Left kidney (tissue), 2 donors: ENCODE results near the gene STARD13. TPM values are rescaled to one million over a fixed set of nuclear protein-coding genes. Genes with fewer than 3 reads are reported as not detected.

Experiments
- DNase-seq: peaks from one replicate; pipeline ENCODE4 v3.0.0-alpha.2; 2013
- polyA plus RNA-seq: library from polyadenylated mRNA; unstranded; fragments of 120-200 nt; gene quantifications from one replicate; pipeline ENCODE4 v1.2.1, GENCODE V29; 2013; ENCODE audit not compliant: insufficient read length

The STARD13 gene
- polyA plus RNA-seq, 1 donor, result 21.3 TPM

- no peak for DNase-seq
Measured at GRCh38 chr13:33116321-33117010, 169.1 kb downstream of the STARD13 start.

- no peak for DNase-seq
Measured at GRCh38 chr13:33115274-33115673, 170.3 kb downstream of the STARD13 start.

- no peak for DNase-seq
Measured at GRCh38 chr13:33114146-33114545, 171.4 kb downstream of the STARD13 start.

- DNase-seq, result no peak
Measured at GRCh38 chr13:33112766-33113165, 172.8 kb downstream of the STARD13 start.

GRCh38 chr13:33111414-33112110 is 174.0 kb downstream of the STARD13 start:
- no peak for DNase-seq

GRCh38 chr13:33110713-33111413 is 174.7 kb downstream of the STARD13 start:
- DNase-seq, result no peak

- no peak for DNase-seq
Measured at GRCh38 chr13:33110386-33110712, 175.2 kb downstream of the STARD13 start.

GRCh38 chr13:33109801-33110200 is 175.8 kb downstream of the STARD13 start:
- DNase-seq, result no peak

GRCh38 chr13:33109271-33109697 is 176.3 kb downstream of the STARD13 start:
- no peak for DNase-seq

- no peak for DNase-seq
Measured at GRCh38 chr13:33108620-33109019, 176.9 kb downstream of the STARD13 start.

GRCh38 chr13:33107361-33107760 is 178.2 kb downstream of the STARD13 start:
- no peak for DNase-seq

GRCh38 chr13:33106656-33107360 is 178.7 kb downstream of the STARD13 start:
- no peak for DNase-seq

- no peak for DNase-seq
Measured at GRCh38 chr13:33105387-33106005, 180.1 kb downstream of the STARD13 start.

- no peak for DNase-seq
Measured at GRCh38 chr13:33103457-33103856, 182.1 kb downstream of the STARD13 start.

GRCh38 chr13:33101835-33102234 is 183.7 kb downstream of the STARD13 start:
- DNase-seq, result no peak

GRCh38 chr13:33100886-33101285 is 184.7 kb downstream of the STARD13 start:
- no peak for DNase-seq

- DNase-seq, result no peak
Measured at GRCh38 chr13:33099860-33100259, 185.7 kb downstream of the STARD13 start.

- DNase-seq, result no peak
Measured at GRCh38 chr13:33096886-33097605, 188.5 kb downstream of the STARD13 start.

GRCh38 chr13:33092073-33092987 is 193.2 kb downstream of the STARD13 start:
- no peak for DNase-seq

GRCh38 chr13:33091415-33091774 is 194.2 kb downstream of the STARD13 start:
- DNase-seq, result no peak
